ENCODE data around the gene KLRF2.

DNA sequence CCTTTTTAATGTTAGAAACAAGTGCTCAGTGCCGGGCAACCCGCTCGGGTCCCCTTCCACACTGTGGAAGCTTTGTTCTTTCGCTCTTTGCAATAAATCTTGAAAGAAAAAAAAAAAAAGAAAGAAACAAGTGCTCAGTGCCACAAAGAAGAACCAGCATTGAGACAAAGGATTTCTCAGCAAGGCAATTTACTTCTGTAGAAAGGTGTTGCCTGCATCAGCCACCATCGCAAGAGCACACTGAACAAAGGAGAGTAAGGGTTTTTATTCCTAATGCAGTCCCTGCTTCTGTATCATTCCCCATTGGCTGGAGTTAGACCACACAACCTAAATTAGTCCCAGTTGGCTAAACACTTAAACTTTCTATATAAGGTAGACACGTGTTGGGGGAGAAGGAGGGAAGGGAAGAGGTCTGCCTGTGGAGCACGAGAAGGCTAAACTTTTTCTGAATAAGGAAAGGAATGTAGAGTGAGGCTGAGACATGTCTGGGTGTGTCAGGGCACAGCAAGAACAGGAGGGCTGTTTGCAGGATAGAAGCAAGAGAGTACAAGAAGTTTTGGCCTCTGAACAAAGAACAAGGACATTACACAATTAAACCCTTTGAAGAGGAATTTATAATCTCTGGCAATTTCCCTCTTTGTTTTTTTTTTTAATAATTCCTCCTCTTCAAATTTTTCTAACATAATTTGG is 21.4 kb downstream of the KLRF2 start:
- TF ChIP-seq ZNF274 (IDR thresholded peaks at IDR 0.05; ENCODE audit: low read depth, low read length) (no peak), YY1 (IDR thresholded peaks at IDR 0.05; ENCODE audit: insufficient read depth, insufficient read length) (no peak), SUZ12 (IDR thresholded peaks at IDR 0.05; ENCODE audit: extremely low read depth, insufficient read depth, insufficient read length) (no peak)
